GM23338 (cell line): ENCODE results near the gene RGP1. TPM values are rescaled to one million over a fixed set of nuclear protein-coding genes. Genes with fewer than 3 reads are reported as not detected.

Experiments
- ATAC-seq: fragments of 200-7000 bp; cut with Tn5 transposase; 3 replicates; pipeline ENCODE4 v1.9.1; 2020
- DNase-seq: peaks from one replicate; pipeline ENCODE4 v3.0.0-alpha.2; 2015; ENCODE audit warnings: low spot score
- H2AFZ ChIP-seq: fragments of 200-600 bp; sonication (generic); 2 replicates; pipeline ENCODE4 v1.8.0; 2016; ENCODE audit warnings: antibody characterized with exemption, mild to moderate bottlenecking, moderate library complexity
- H3F3A ChIP-seq: fragments of 200-600 bp; sonication (generic); replicated peaks from 2 replicates; pipeline ENCODE4 v1.8.0; 2017; ENCODE audit warnings: antibody characterized with exemption, mixed run types, low read depth
- H3K27ac ChIP-seq: fragments of 200-600 bp; sonication (generic); 2 replicates; pipeline ENCODE4 v1.6.1; 2016; ENCODE audit warnings: low read depth
- H3K27me3 ChIP-seq: fragments of 200-600 bp; sonication (generic); 2 replicates; pipeline ENCODE4 v1.8.0; 2016; ENCODE audit warnings: mild to moderate bottlenecking, mixed run types, moderate library complexity; ENCODE audit not compliant: insufficient read depth
- H3K36me3 ChIP-seq: fragments of 200-600 bp; sonication (generic); 2 replicates; pipeline ENCODE4 v1.8.0; 2016; ENCODE audit warnings: mild to moderate bottlenecking; ENCODE audit not compliant: insufficient read depth
- H3K4me1 ChIP-seq: fragments of 200-600 bp; sonication (generic); 2 replicates; pipeline ENCODE4 v1.8.0; 2016; ENCODE audit warnings: mild to moderate bottlenecking, moderate library complexity; ENCODE audit not compliant: insufficient read depth
- H3K4me2 ChIP-seq: fragments of 200-600 bp; sonication (generic); 2 replicates; pipeline ENCODE4 v1.7.1; 2017; ENCODE audit warnings: mixed run types
- H3K4me3 ChIP-seq: fragments of 200-600 bp; sonication (generic); 2 replicates; pipeline ENCODE4 v1.6.1; 2016; ENCODE audit warnings: mixed run types
- H3K79me2 ChIP-seq: fragments of 200-600 bp; sonication (generic); replicated peaks from 2 replicates; pipeline ENCODE4 v1.8.0; 2017; ENCODE audit warnings: mild to moderate bottlenecking; ENCODE audit not compliant: insufficient read depth
- H3K9me2 ChIP-seq: fragments of 200-600 bp; sonication (generic); 2 replicates; pipeline ENCODE4 v1.8.0; 2017; ENCODE audit not compliant: insufficient read depth
- H4K20me1 ChIP-seq: fragments of 200-600 bp; sonication (generic); replicated peaks from 2 replicates; pipeline ENCODE4 v1.8.0; 2017; ENCODE audit warnings: mild to moderate bottlenecking; ENCODE audit not compliant: insufficient read depth
- H3K27ac Mint-ChIP-seq: 2 replicates; pipeline ENCODE4 v1.8.0; 2020; ENCODE audit warnings: inconsistent platforms, mild to moderate bottlenecking, moderate library complexity, mixed read lengths
- H3K27me3 Mint-ChIP-seq: 3 replicates; pipeline ENCODE4 v1.8.0; 2022; ENCODE audit warnings: low read depth, mild to moderate bottlenecking, moderate library complexity, mixed read lengths, inconsistent platforms; ENCODE audit not compliant: insufficient read depth, poor library complexity
- H3K36me3 Mint-ChIP-seq: 3 replicates; pipeline ENCODE4 v1.8.0; 2021; ENCODE audit warnings: low read depth, mild to moderate bottlenecking, inconsistent platforms, moderate library complexity, mixed read lengths
- H3K4me1 Mint-ChIP-seq: 3 replicates; pipeline ENCODE4 v1.8.0; 2020; ENCODE audit warnings: mild to moderate bottlenecking, inconsistent platforms, mixed read lengths
- H3K4me3 Mint-ChIP-seq: 3 replicates; pipeline ENCODE4 v1.8.0; 2021; ENCODE audit warnings: moderate library complexity, mild to moderate bottlenecking, inconsistent platforms, mixed read lengths
- H3K9me3 Mint-ChIP-seq: 3 replicates; pipeline ENCODE4 v1.8.0; 2020; ENCODE audit warnings: moderate library complexity, mild to moderate bottlenecking, inconsistent platforms, mixed read lengths
- CREB1 ChIP-seq: fragments of 250-450 bp; sonication (Bioruptor Pico); IDR thresholded peaks from 2 replicates; pipeline ENCODE4 v1.5.0; 2020; ENCODE audit warnings: low read depth, mild to moderate bottlenecking, moderate library complexity
- EZH2 ChIP-seq: fragments of 200-600 bp; sonication (generic); IDR thresholded peaks from one replicate; pipeline ENCODE4 v1.8.0; 2017; ENCODE audit warnings: antibody characterized with exemption, mild to moderate bottlenecking, low read depth; ENCODE audit not compliant: unreplicated experiment
- EZH2phosphoT487 ChIP-seq: fragments of 200-600 bp; sonication (generic); IDR thresholded peaks from one replicate; pipeline ENCODE4 v1.8.1; 2018; ENCODE audit warnings: antibody characterized with exemption; ENCODE audit not compliant: unreplicated experiment
- JUNB ChIP-seq: IDR thresholded peaks from one replicate; pipeline ENCODE4 v1.6.1; 2016; ENCODE audit warnings: antibody characterized with exemption; ENCODE audit not compliant: unreplicated experiment
- NANOG ChIP-seq: IDR thresholded peaks from 2 replicates; pipeline ENCODE4 v1.6.1; 2016; ENCODE audit warnings: antibody characterized with exemption, borderline replicate concordance
- POLR2AphosphoS5 ChIP-seq: IDR thresholded peaks from 2 replicates; pipeline ENCODE4 v1.6.1; 2016; ENCODE audit warnings: antibody characterized with exemption, low read depth
- STAT1 ChIP-seq: IDR thresholded peaks from one replicate; pipeline ENCODE4 v1.6.1; 2016; ENCODE audit warnings: antibody characterized with exemption; ENCODE audit not compliant: unreplicated experiment
- ZNF114 ChIP-seq: fragments of 250-450 bp; sonication (Bioruptor Pico); IDR thresholded peaks from 2 replicates; pipeline ENCODE4 v1.5.0; 2020; ENCODE audit warnings: mild to moderate bottlenecking, moderate library complexity
- ZNF331 ChIP-seq: fragments of 250-450 bp; sonication (Bioruptor Pico); IDR thresholded peaks from 2 replicates; pipeline ENCODE4 v1.5.0; 2020; ENCODE audit warnings: low read depth, mild to moderate bottlenecking, moderate library complexity
- polyA plus RNA-seq: library from polyadenylated mRNA; unstranded; fragments of >200 nt; fragmentation: Nextera tagmentation; extraction: Ambion mirVana; gene quantifications from 2 replicates; pipeline ENCODE4 v1.2.1, GENCODE V29; 2016
- total RNA-seq: library from RNA; depleted of rRNA; stranded (reverse); fragments of >200 nt; shearing (Covaris generic); gene quantifications from 2 replicates; pipeline ENCODE4 v1.2.3, GENCODE V29; 2014
- TF ChIP-seq, protein P1 (sequence below): IDR thresholded peaks from one replicate; pipeline ENCODE4 v1.6.1; 2018; ENCODE audit warnings: antibody characterized with exemption; ENCODE audit not compliant: unreplicated experiment
- TF ChIP-seq, protein P2 (sequence below): fragments of 250-450 bp; sonication (Bioruptor Pico); IDR thresholded peaks from 2 replicates; pipeline ENCODE4 v1.5.0; 2020; ENCODE audit warnings: mild to moderate bottlenecking, moderate library complexity
- TF ChIP-seq, protein P3 (sequence below), 2 experiments: fragments of 200-600 bp in 1 of 2; sonication (generic) in 1 of 2; conservative IDR thresholded peaks; 2 replicates each; pipeline versions ENCODE4 v1.5.1 to v1.6.1; 2016 to 2017; ENCODE audit warnings: antibody characterized with exemption in 2 of 2, low read depth in 2 of 2, mild to moderate bottlenecking in 2 of 2, moderate library complexity in 1 of 2
- TF ChIP-seq, protein P4 (sequence below): IDR thresholded peaks from 2 replicates; pipeline ENCODE4 v1.6.1; 2016; ENCODE audit warnings: antibody characterized with exemption

RGP1 gene
- total and polyA plus RNA-seq, 2 experiments from 2014 or later = 2.8 to 16.0 TPM

DNA sequence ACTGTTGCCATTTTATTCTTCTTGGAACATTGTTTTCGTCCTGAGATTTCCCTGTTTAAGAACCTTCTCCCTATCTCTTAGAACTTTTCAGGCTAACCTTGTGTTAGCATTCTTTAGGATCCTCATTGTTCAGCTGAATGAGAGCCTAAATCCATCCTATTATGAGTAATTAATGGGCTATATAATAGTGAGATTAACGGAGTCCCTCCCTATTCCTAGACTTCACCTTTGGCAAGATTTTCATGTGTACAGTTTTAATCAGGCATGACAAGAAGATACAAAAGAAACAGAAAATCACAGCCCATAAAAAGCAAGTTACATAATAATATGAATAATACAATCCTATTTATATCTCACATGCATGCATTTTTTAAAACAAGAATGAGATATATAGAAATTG lies 14.1 kb downstream of the RGP1 start:
- DNase-seq = no peak
- H3K36me3 ChIP-seq = no peaks in the 10 kb centered on the region
- H3K4me1 ChIP-seq = peaks cover 8% of the 10 kb centered on the region
- no peaks in the 10 kb centered on the region for H3K9me3 Mint-ChIP-seq
- H3K4me1 Mint-ChIP-seq = peaks cover 37% of the 10 kb centered on the region
- no peak overlapping the region for H3K4me2 ChIP-seq
- no peak overlapping the region for H3K4me3 Mint-ChIP-seq
- no peak for TF ChIP-seq NANOG
- TF ChIP-seq EZH2 = no peak
- no peak for TF ChIP-seq JUNB
- TF ChIP-seq, protein P1, sequence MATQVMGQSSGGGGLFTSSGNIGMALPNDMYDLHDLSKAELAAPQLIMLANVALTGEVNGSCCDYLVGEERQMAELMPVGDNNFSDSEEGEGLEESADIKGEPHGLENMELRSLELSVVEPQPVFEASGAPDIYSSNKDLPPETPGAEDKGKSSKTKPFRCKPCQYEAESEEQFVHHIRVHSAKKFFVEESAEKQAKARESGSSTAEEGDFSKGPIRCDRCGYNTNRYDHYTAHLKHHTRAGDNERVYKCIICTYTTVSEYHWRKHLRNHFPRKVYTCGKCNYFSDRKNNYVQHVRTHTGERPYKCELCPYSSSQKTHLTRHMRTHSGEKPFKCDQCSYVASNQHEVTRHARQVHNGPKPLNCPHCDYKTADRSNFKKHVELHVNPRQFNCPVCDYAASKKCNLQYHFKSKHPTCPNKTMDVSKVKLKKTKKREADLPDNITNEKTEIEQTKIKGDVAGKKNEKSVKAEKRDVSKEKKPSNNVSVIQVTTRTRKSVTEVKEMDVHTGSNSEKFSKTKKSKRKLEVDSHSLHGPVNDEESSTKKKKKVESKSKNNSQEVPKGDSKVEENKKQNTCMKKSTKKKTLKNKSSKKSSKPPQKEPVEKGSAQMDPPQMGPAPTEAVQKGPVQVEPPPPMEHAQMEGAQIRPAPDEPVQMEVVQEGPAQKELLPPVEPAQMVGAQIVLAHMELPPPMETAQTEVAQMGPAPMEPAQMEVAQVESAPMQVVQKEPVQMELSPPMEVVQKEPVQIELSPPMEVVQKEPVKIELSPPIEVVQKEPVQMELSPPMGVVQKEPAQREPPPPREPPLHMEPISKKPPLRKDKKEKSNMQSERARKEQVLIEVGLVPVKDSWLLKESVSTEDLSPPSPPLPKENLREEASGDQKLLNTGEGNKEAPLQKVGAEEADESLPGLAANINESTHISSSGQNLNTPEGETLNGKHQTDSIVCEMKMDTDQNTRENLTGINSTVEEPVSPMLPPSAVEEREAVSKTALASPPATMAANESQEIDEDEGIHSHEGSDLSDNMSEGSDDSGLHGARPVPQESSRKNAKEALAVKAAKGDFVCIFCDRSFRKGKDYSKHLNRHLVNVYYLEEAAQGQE = no peak
- no peak for TF ChIP-seq ZNF331 (CRISPR knock-in tag)
- TF ChIP-seq POLR2AphosphoS5 = no peak
- TF ChIP-seq, protein P2, sequence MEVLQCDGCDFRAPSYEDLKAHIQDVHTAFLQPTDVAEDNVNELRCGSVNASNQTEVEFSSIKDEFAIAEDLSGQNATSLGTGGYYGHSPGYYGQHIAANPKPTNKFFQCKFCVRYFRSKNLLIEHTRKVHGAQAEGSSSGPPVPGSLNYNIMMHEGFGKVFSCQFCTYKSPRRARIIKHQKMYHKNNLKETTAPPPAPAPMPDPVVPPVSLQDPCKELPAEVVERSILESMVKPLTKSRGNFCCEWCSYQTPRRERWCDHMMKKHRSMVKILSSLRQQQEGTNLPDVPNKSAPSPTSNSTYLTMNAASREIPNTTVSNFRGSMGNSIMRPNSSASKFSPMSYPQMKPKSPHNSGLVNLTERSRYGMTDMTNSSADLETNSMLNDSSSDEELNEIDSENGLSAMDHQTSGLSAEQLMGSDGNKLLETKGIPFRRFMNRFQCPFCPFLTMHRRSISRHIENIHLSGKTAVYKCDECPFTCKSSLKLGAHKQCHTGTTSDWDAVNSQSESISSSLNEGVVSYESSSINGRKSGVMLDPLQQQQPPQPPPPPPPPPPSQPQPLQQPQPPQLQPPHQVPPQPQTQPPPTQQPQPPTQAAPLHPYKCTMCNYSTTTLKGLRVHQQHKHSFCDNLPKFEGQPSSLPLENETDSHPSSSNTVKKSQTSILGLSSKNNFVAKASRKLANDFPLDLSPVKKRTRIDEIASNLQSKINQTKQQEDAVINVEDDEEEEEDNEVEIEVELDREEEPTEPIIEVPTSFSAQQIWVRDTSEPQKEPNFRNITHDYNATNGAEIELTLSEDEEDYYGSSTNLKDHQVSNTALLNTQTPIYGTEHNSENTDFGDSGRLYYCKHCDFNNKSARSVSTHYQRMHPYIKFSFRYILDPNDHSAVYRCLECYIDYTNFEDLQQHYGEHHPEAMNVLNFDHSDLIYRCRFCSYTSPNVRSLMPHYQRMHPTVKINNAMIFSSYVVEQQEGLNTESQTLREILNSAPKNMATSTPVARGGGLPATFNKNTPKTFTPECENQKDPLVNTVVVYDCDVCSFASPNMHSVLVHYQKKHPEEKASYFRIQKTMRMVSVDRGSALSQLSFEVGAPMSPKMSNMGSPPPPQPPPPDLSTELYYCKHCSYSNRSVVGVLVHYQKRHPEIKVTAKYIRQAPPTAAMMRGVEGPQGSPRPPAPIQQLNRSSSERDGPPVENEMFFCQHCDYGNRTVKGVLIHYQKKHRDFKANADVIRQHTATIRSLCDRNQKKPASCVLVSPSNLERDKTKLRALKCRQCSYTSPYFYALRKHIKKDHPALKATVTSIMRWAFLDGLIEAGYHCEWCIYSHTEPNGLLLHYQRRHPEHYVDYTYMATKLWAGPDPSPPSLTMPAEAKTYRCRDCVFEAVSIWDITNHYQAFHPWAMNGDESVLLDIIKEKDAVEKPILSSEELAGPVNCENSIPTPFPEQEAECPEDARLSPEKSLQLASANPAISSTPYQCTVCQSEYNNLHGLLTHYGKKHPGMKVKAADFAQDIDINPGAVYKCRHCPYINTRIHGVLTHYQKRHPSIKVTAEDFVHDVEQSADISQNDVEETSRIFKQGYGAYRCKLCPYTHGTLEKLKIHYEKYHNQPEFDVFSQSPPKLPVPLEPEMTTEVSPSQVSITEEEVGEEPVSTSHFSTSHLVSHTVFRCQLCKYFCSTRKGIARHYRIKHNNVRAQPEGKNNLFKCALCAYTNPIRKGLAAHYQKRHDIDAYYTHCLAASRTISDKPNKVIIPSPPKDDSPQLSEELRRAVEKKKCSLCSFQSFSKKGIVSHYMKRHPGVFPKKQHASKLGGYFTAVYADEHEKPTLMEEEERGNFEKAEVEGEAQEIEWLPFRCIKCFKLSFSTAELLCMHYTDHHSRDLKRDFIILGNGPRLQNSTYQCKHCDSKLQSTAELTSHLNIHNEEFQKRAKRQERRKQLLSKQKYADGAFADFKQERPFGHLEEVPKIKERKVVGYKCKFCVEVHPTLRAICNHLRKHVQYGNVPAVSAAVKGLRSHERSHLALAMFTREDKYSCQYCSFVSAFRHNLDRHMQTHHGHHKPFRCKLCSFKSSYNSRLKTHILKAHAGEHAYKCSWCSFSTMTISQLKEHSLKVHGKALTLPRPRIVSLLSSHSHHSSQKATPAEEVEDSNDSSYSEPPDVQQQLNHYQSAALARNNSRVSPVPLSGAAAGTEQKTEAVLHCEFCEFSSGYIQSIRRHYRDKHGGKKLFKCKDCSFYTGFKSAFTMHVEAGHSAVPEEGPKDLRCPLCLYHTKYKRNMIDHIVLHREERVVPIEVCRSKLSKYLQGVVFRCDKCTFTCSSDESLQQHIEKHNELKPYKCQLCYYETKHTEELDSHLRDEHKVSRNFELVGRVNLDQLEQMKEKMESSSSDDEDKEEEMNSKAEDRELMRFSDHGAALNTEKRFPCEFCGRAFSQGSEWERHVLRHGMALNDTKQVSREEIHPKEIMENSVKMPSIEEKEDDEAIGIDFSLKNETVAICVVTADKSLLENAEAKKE = no peak
- TF ChIP-seq, protein P3, sequence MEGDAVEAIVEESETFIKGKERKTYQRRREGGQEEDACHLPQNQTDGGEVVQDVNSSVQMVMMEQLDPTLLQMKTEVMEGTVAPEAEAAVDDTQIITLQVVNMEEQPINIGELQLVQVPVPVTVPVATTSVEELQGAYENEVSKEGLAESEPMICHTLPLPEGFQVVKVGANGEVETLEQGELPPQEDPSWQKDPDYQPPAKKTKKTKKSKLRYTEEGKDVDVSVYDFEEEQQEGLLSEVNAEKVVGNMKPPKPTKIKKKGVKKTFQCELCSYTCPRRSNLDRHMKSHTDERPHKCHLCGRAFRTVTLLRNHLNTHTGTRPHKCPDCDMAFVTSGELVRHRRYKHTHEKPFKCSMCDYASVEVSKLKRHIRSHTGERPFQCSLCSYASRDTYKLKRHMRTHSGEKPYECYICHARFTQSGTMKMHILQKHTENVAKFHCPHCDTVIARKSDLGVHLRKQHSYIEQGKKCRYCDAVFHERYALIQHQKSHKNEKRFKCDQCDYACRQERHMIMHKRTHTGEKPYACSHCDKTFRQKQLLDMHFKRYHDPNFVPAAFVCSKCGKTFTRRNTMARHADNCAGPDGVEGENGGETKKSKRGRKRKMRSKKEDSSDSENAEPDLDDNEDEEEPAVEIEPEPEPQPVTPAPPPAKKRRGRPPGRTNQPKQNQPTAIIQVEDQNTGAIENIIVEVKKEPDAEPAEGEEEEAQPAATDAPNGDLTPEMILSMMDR (conservative IDR thresholded peaks at IDR 0.05; ENCODE audit: low read depth in 2 of 2) = no peak
- no peak for TF ChIP-seq STAT1
- TF ChIP-seq CREB1 (CRISPR knock-in tag) = no peak
- TF ChIP-seq, protein P4, sequence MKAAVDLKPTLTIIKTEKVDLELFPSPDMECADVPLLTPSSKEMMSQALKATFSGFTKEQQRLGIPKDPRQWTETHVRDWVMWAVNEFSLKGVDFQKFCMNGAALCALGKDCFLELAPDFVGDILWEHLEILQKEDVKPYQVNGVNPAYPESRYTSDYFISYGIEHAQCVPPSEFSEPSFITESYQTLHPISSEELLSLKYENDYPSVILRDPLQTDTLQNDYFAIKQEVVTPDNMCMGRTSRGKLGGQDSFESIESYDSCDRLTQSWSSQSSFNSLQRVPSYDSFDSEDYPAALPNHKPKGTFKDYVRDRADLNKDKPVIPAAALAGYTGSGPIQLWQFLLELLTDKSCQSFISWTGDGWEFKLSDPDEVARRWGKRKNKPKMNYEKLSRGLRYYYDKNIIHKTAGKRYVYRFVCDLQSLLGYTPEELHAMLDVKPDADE = no peak
- no peak for TF ChIP-seq EZH2phosphoT487
- no peak for TF ChIP-seq ZNF114 (CRISPR knock-in tag)
- no peak overlapping the region for H2AFZ ChIP-seq
- ATAC-seq = no peak
- H3K27me3 ChIP-seq = no peaks in the 10 kb centered on the region
- H3K27ac ChIP-seq = no peak overlapping the region
- 0 out of 2 replicates have a peak, but pooled peaks cover 3% of the 10 kb centered on the region for H4K20me1 ChIP-seq
- H3K4me3 ChIP-seq = no peak overlapping the region
- H3K79me2 ChIP-seq = peaks cover 67% of the 10 kb centered on the region
- H3K27me3 Mint-ChIP-seq = no peaks in the 10 kb centered on the region
- no peaks in the 10 kb centered on the region for H3K9me2 ChIP-seq
- no peak overlapping the region for H3K27ac Mint-ChIP-seq
- no peaks in the 10 kb centered on the region; the same call in 1 of the 2 replicates for H3F3A ChIP-seq
- H3K36me3 Mint-ChIP-seq = peaks cover 3% of the 10 kb centered on the region; the same call in 1 of the 3 replicates
